MG63 (cell line): ENCODE measurements around the gene BMP7. TPM values are rescaled to one million over a fixed set of nuclear protein-coding genes. Genes with fewer than 3 reads are reported as not detected.

Experiments used
- total RNA-seq: library from RNA; depleted of rRNA; stranded (reverse); fragments of >200 nt; shearing (Covaris generic); gene quantifications from 2 replicates; pipeline ENCODE4 v1.2.3, GENCODE V29; 2014; ENCODE audit warnings: low replicate concordance; rRNA removed

Gene BMP7
- total RNA-seq, 1 experiment from 2014 or later: 10.7 TPM

Other genes with a start within 250 kb of the BMP7 start
- gene SPO11, start 63.2 kb upstream of the BMP7 start, total RNA-seq: not detected in 2 replicates
- gene RAE1, start 84.6 kb upstream of the BMP7 start, total RNA-seq: 74.3 and 85.5 TPM in 2 replicates
- 50.0 and 51.2 TPM in 2 replicates for gene RBM38, start 124.8 kb upstream of the BMP7 start, total RNA-seq